Stomach (tissue), 9 donors: ENCODE data around the gene PPP1R36. TPM values are rescaled to one million over a fixed set of nuclear protein-coding genes. Genes with fewer than 3 reads are reported as not detected.
A peak's percentile ranks its signal among the peaks of the same experiment; 100 is the strongest.
"Not testable (repeated sequence)": the region's sequence is repeated elsewhere in the genome, so short reads cannot be mapped to it uniquely, and the experiment has no call there.

Experiments used
- DNase-seq, 2 donors: peaks; one replicate each; pipeline versions ENCODE4 v3.0.0 to v3.0.0-alpha.2; 2013 to 2019
- H3K27ac ChIP-seq, 5 donors: fragments of 200-600 bp in 4 of 5; sonication (generic) in 4 of 5; one replicate each; pipeline ENCODE4 v1.5.1; 2013 to 2019; ENCODE audit warnings: mild to moderate bottlenecking in 1 of 5, moderate library complexity in 1 of 5
- H3K27me3 ChIP-seq, 3 donors: fragments of 200-600 bp; sonication (generic); one replicate each; pipeline ENCODE4 v1.5.1; 2017 to 2019; ENCODE audit warnings: mixed run types in 1 of 3
- H3K36me3 ChIP-seq, 4 donors: fragments of 200-600 bp; sonication (generic); 1 replicate in 3 of 4; 2 replicates in 1 of 4; pipeline ENCODE4 v1.5.1; 2016 to 2019
- H3K4me1 ChIP-seq, 4 donors: fragments of 200-600 bp; sonication (generic); one replicate each; pipeline ENCODE4 v1.5.1; 2016 to 2019
- H3K4me3 ChIP-seq, 4 donors: fragments of 200-600 bp; sonication (generic) in 3 of 4; one replicate each; pipeline ENCODE4 v1.5.1; 2016 to 2019; ENCODE audit warnings: mild to moderate bottlenecking in 1 of 4
- H3K9me3 ChIP-seq, 4 donors: fragments of 200-600 bp; sonication (generic); one replicate each; pipeline ENCODE4 v1.5.1; 2016 to 2019
- EP300 ChIP-seq: sonication (generic); formaldehyde crosslinking; IDR thresholded peaks from one replicate; pipeline ENCODE4 v1.6.1; 2017; ENCODE audit warnings: antibody characterized with exemption
- POLR2A ChIP-seq, 4 donors: fragments of 450-650 bp; IDR thresholded peaks; one replicate each; pipeline ENCODE4 v1.6.1; 2016; ENCODE audit warnings: antibody characterized with exemption in 4 of 4, control low read depth in 2 of 4, mild to moderate bottlenecking in 1 of 4, moderate library complexity in 1 of 4
- POLR2AphosphoS5 ChIP-seq, 3 donors: sonication (generic); formaldehyde crosslinking; IDR thresholded peaks; one replicate each; pipeline ENCODE4 v1.6.1; 2016; ENCODE audit warnings: antibody characterized with exemption in 3 of 3
- WGBS, 5 donors: extraction: QIAGEN DNeasy Blood & Tissue Kit in 3 of 5; methylation state at CpG; one replicate each; pipeline versions ENCODE4 v1.1.5 to v1.1.7; 2013 to 2018; 5-methylcytosine and 5-hydroxymethylcytosine counted together
- intact Hi-C: fragments of 100-400 bp; cut with DNase I; formaldehyde crosslinking; loops from one replicate; pipeline ENCODE4 v1.15.1; 2023; ENCODE audit warnings: low total_unique reads
- polyA plus RNA-seq, 3 donors: library from polyadenylated mRNA; stranded (reverse); fragments of 200-250 nt; gene quantifications; one replicate each; pipeline ENCODE4 v1.2.3, GENCODE V29; 2013
- total RNA-seq, 5 donors: library from RNA; depleted of rRNA; stranded (reverse); fragments of >200 nt; gene quantifications; one replicate each; pipeline versions ENCODE4 v1.1.0 to v1.2.3, GENCODE V29; 2014 to 2016
- TF ChIP-seq, protein P1 (sequence below), 7 experiments: fragments of 450-650 bp in 4 of 7; fragments of 200-600 bp in 3 of 7; sonication (generic) in 3 of 7; IDR thresholded peaks; one replicate each; pipeline ENCODE4 v1.5.1; 2016 to 2019; ENCODE audit warnings: antibody characterized with exemption in 7 of 7, control low read depth in 2 of 7, mild to moderate bottlenecking in 1 of 7
- donor health status: healthy with polysubstance abuse.
- donor health status: Bipolar disorder and iron deficiency.
- donor health status: healthy.

Gene PPP1R36
- total and polyA plus RNA-seq, 8 donors = 3.2 to 13.1 (median 6.2) TPM; not detected in 3

DNA sequence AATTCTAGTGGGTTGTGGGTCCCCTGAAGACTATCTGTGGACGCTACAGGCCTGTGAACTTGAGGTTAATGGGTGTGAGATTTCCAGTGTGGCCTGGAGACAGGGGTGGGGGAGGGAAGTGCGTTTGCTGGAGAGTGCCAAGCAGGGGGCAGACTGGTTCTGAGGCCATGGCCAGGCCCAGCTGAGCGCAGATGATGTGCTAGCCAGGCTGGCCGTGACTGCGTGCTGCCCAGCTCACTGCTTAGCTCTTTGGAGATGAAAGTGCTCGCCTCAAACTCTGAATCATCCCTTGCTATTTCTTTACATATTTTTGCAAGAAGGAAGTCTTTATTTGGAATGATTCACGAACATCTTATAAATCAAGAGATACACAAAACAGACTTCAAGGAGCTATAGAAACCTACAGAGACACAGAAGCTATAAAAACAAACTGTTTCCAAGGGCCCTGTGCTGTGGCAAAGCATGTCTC is 79.2 kb downstream of the PPP1R36 start:
- no peak for TF ChIP-seq POLR2A (IDR thresholded peaks at IDR 0.05)
- no peak for TF ChIP-seq EP300
- TF ChIP-seq POLR2AphosphoS5 (IDR thresholded peaks at IDR 0.05) = no peak
- TF ChIP-seq, protein P1, sequence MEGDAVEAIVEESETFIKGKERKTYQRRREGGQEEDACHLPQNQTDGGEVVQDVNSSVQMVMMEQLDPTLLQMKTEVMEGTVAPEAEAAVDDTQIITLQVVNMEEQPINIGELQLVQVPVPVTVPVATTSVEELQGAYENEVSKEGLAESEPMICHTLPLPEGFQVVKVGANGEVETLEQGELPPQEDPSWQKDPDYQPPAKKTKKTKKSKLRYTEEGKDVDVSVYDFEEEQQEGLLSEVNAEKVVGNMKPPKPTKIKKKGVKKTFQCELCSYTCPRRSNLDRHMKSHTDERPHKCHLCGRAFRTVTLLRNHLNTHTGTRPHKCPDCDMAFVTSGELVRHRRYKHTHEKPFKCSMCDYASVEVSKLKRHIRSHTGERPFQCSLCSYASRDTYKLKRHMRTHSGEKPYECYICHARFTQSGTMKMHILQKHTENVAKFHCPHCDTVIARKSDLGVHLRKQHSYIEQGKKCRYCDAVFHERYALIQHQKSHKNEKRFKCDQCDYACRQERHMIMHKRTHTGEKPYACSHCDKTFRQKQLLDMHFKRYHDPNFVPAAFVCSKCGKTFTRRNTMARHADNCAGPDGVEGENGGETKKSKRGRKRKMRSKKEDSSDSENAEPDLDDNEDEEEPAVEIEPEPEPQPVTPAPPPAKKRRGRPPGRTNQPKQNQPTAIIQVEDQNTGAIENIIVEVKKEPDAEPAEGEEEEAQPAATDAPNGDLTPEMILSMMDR (IDR thresholded peaks at IDR 0.05) = no peak
- no peaks in the 10 kb centered on the region for H3K36me3 ChIP-seq
- intact Hi-C loops = no loop called here
- no peaks in the 10 kb centered on the region for H3K9me3 ChIP-seq
- 53 to 74% (median 67%) methylated on average over 7 of the region's 7 CpGs for WGBS, 5 donors
- peaks cover 0 to 18% (median 12%) of the 10 kb centered on the region in 4 donors for H3K4me1 ChIP-seq
- peak overlapping the region in 1 of 5 donors; percentile 51 for H3K27ac ChIP-seq
- H3K4me3 ChIP-seq = no peak overlapping the region
- no peaks in the 10 kb centered on the region for H3K27me3 ChIP-seq
- DNase-seq = peak in 1 of 2 donors; percentile 63

DNA sequence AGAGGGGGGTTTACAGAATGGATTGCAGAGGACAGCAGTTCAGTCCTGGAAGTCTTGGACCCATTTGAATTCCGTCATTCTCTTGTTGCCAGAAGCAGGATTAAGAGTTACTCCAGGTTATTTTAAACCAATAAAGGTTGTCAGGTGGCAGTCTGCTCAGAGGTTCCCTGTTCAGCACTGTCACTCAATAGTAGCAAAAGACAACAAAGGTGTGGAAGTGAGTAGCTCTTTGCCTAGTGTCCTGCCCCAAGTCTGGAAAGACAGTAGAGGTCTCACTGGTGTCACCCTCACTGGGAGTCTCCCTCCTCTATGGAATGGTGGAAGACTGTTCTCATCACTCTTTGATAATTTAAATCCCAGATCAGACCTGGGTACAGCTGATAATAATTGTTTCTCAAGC is 81.0 kb downstream of the PPP1R36 start:
- Histone ChIP-seq H3K4me1 (peaks cover 0 to 9% (median 3%) of the 10 kb centered on the region in 4 donors), H3K9me3 (no peaks in the 10 kb centered on the region), H3K27ac (no peak overlapping the region), H3K36me3 (no peaks in the 10 kb centered on the region), H3K4me3 (no peak overlapping the region), H3K27me3 (no peaks in the 10 kb centered on the region)
- no peak for DNase-seq
- 90 to 100% (median 91%) methylated on average over 1 of the region's 1 CpG for WGBS, 5 donors
- intact Hi-C loops = loop anchor here (10.0 kb wide), 1 partner anchor 76 kb away; no protein-coding TSS in a partner anchor
- TF ChIP-seq POLR2A (IDR thresholded peaks at IDR 0.05) (no peak), POLR2AphosphoS5 (IDR thresholded peaks at IDR 0.05) (no peak), EP300 (no peak)
- TF ChIP-seq, protein P1 (IDR thresholded peaks at IDR 0.05) = no peak

DNA sequence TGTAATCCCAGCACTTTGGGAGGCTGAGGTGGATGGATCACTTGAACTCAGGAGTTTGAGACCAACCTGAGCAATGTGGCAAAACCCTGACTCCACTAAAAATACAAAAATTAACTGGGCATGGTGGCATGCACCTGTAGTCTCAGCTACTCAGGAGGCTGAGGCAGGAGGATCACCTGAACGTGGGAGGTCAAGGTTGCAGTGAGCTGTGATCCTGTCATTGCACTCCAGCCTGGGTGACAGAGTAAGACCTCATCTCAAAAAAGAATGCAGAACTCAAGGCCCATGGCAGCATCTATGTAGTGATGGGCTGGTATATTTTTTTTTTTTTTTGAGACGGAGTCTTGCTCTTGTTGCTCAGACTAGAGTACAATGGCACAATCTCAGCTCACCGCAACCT is 81.5 kb downstream of the PPP1R36 start:
- not testable (repeated sequence) for DNase-seq, H3K4me1 ChIP-seq, H3K27me3 ChIP-seq, H3K36me3 ChIP-seq, H3K9me3 ChIP-seq, H3K4me3 ChIP-seq, H3K27ac ChIP-seq
- intact Hi-C loops = loop anchor here (10.0 kb wide), 1 partner anchor 76 kb away; no protein-coding TSS in a partner anchor
- 94 to 100% (median 98%) methylated on average over 3 of the region's 3 CpGs for WGBS, 5 donors

DNA sequence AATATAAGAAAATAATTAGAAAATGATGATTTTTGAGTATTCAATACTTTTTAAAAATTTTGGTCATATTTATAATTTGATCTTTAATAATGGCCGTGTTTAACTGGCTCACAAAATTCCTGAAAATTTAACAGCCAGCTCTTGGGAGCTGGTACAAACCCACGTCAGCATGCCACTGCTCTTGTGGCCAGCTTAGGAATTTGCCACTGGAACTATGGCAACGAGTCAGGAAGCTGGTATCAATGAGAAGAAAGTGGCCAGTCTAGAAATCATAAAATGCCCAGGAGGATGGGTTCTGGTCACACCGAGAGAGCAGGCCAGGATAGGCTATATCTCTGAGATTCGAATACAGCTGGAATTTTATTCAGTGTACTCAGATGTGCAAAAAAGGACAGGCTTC is 82.3 kb downstream of the PPP1R36 start:
- no peaks in the 10 kb centered on the region for H3K9me3 ChIP-seq
- no peak overlapping the region for H3K27ac ChIP-seq
- DNase-seq = no peak
- peaks cover 0 to 17% (median 7%) of the 10 kb centered on the region in 4 donors for H3K4me1 ChIP-seq
- TF ChIP-seq, protein P1 (IDR thresholded peaks at IDR 0.05) = no peak
- no peak for TF ChIP-seq POLR2A (IDR thresholded peaks at IDR 0.05)
- TF ChIP-seq POLR2AphosphoS5 (IDR thresholded peaks at IDR 0.05) = no peak
- TF ChIP-seq EP300 = no peak
- H3K27me3 ChIP-seq = no peaks in the 10 kb centered on the region
- H3K4me3 ChIP-seq = no peak overlapping the region
- no peaks in the 10 kb centered on the region for H3K36me3 ChIP-seq
- WGBS, 5 donors = 59 to 77% (median 67%) methylated on average over 5 of the region's 5 CpGs
- intact Hi-C loops = loop anchor here (10.0 kb wide), 1 partner anchor 77 kb away; no protein-coding TSS in a partner anchor

DNA sequence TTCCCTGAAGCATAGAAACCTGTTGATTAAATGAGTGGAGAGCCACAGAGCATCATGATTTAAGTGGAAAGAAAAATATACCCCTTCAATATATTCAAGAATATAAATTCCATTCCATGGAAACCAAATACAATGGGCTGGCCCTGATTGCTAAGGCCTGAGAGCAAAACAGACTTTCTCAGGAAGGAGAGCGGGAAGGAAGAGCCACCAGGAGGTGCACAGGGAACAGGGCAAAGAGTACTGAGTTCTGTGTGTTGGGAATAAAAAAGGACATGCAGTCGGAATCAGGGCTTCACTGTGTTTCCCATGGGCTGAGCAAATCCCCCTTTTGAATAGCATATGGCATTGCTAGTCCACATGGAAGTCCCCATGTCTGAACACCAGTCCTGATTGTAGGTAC is 84.8 kb downstream of the PPP1R36 start:
- no peak for TF ChIP-seq POLR2AphosphoS5 (IDR thresholded peaks at IDR 0.05)
- intact Hi-C loops = loop anchor here (10.0 kb wide), 1 partner anchor 80 kb away; no protein-coding TSS in a partner anchor
- DNase-seq = no peak
- Histone ChIP-seq H3K36me3 (no peaks in the 10 kb centered on the region), H3K27ac (no peak overlapping the region), H3K4me1 (peaks cover 0 to 13% (median 7%) of the 10 kb centered on the region in 4 donors), H3K27me3 (no peaks in the 10 kb centered on the region), H3K4me3 (no peak overlapping the region), H3K9me3 (no peaks in the 10 kb centered on the region)
- WGBS, 5 donors = 78 to 94% (median 83%) methylated on average over 2 of the region's 2 CpGs
